Pancreas (tissue), 10 donors: ENCODE measurements around the gene ERC1. TPM values are rescaled to one million over a fixed set of nuclear protein-coding genes. Genes with fewer than 3 reads are reported as not detected.

ENCODE experiments used
- ATAC-seq, 4 donors: fragments of 200-7000 bp; cut with Tn5 transposase; one replicate each; pipeline versions ENCODE4 v1.8.0 to v1.9.1; 2020; ENCODE audit warnings: mild to moderate bottlenecking in 4 of 4, moderate library complexity in 4 of 4
- DNase-seq, 6 donors: peaks; one replicate each; pipeline ENCODE4 v3.0.0-alpha.2; 2020
- FAIRE-seq: peaks from 2 replicates; lab custom pipeline; 2012; peaks lifted over from hg19 to GRCh38; lab: Jason Lieb, UNC
- H3K27ac ChIP-seq, 4 donors: fragments of 200-600 bp; sonication (generic); 1 replicate in 3 of 4; 2 replicates in 1 of 4; pipeline versions ENCODE4 v1.5.0 to v1.8.0; 2020
- H3K27me3 ChIP-seq, 4 donors: fragments of 200-600 bp; one replicate each; pipeline ENCODE4 v1.8.0; 2021
- H3K36me3 ChIP-seq, 3 donors: fragments of 200-600 bp; sonication (generic) in 1 of 3; one replicate each; pipeline versions ENCODE4 v1.5.0 to v1.8.0; 2020 to 2021
- H3K4me1 ChIP-seq, 3 donors: fragments of 200-600 bp; one replicate each; pipeline ENCODE4 v1.8.0; 2021
- H3K4me3 ChIP-seq, 4 donors: fragments of 200-600 bp; sonication (generic) in 2 of 4; one replicate each; pipeline versions ENCODE4 v1.5.0 to v1.8.0; 2020 to 2021
- H3K9me3 ChIP-seq, 4 donors: fragments of 200-600 bp; one replicate each; pipeline ENCODE4 v1.8.0; 2021
- WGBS, 2 donors: extraction: QIAGEN DNeasy Blood & Tissue Kit; methylation state at CpG; one replicate each; pipeline ENCODE4 v1.1.7; 2013; 5-methylcytosine and 5-hydroxymethylcytosine counted together
- intact Hi-C, 3 donors: fragments of 100-400 bp; cut with DNase I; formaldehyde crosslinking; loops; one replicate each; pipeline versions ENCODE4 v1.11.1 to v1.14.2; 2022
- polyA plus RNA-seq, 2 donors: library from polyadenylated mRNA; stranded (reverse); fragments of 200-250 nt; gene quantifications; one replicate each; pipeline ENCODE4 v1.2.3, GENCODE V29; 2013
- total RNA-seq, 6 donors: library from RNA; stranded (reverse); fragmentation: NEBNext Ultra II Directional in 4 of 6; extraction: Animal tissue kit (Norgen Biotek cat#: 25700) in 4 of 6; gene quantifications; one replicate each; pipeline versions ENCODE4 v1.2.1 to v1.2.4, GENCODE V29; 2021 to 2023
- TF ChIP-seq, protein P1 (sequence below), 4 donors: fragments of 200-600 bp; sonication (generic) in 3 of 4; IDR thresholded peaks; one replicate each; pipeline versions ENCODE4 v1.5.0 to v1.8.0; 2021; ENCODE audit warnings: antibody characterized with exemption in 4 of 4
- donor health status: healthy with polysubstance abuse.
- donor health status: DM: no; HTN: no; CAD: no; lungs with moderate emphysema.
- donor health status: DM: no; HTN: no; CAD: no.
- donor health status: control.
- donor health status: control.
- donor health status: Bipolar disorder and iron deficiency.
- donor health status: DM: yes; HTN: yes; CAD: no.
- donor health status: DM: no; HTN: no; CAD: no.
- donor health status: DM: no; HTN: no; CAD: no.
- donor health status: DM: yes; HTN: yes; CAD: no.

The ERC1 gene
- total and polyA plus RNA-seq, 8 donors = 4.1 to 41.4 (median 20.5) TPM

DNA sequence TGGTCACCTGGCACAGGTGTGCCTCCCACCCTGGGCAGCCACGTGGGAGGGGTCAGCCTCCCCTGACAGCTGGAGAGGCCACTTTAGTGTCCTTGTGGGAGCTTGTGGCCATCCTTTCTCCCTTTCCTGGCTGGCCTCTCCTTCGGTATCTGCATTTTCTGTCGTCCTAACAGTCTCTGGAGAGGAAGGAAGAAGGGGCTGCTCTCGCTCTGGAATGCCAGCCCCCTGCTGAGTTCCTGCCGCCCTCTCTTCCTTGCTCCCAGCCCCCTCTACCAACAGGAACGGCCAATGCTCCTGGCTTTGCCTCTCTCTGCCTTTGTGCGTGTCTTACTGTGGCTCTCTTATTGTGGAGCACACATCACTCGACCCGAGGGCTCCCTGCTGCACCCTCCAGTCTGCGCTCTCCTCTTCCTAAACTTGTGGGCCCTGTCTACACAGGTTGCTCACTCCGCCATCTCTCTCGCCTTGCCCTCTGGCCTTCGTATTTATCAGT, 532.6 kb downstream of the ERC1 start:
- Histone ChIP-seq H3K9me3 (no peaks in the 10 kb centered on the region), H3K4me1 (no peaks in the 10 kb centered on the region), H3K27me3 (no peaks in the 10 kb centered on the region), H3K36me3 (no peaks in the 10 kb centered on the region), H3K27ac (no peak overlapping the region), H3K4me3 (no peak overlapping the region)
- FAIRE-seq (no peak), DNase-seq (no peak), ATAC-seq (no peak)
- intact Hi-C loops = no loop called here
- 56 to 61% methylated on average over 13 of the region's 13 CpGs for WGBS, 2 donors
- TF ChIP-seq, protein P1, sequence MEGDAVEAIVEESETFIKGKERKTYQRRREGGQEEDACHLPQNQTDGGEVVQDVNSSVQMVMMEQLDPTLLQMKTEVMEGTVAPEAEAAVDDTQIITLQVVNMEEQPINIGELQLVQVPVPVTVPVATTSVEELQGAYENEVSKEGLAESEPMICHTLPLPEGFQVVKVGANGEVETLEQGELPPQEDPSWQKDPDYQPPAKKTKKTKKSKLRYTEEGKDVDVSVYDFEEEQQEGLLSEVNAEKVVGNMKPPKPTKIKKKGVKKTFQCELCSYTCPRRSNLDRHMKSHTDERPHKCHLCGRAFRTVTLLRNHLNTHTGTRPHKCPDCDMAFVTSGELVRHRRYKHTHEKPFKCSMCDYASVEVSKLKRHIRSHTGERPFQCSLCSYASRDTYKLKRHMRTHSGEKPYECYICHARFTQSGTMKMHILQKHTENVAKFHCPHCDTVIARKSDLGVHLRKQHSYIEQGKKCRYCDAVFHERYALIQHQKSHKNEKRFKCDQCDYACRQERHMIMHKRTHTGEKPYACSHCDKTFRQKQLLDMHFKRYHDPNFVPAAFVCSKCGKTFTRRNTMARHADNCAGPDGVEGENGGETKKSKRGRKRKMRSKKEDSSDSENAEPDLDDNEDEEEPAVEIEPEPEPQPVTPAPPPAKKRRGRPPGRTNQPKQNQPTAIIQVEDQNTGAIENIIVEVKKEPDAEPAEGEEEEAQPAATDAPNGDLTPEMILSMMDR (IDR thresholded peaks at IDR 0.05) = no peak

- Histone ChIP-seq H3K4me1 (no peaks in the 10 kb centered on the region), H3K4me3 (no peak overlapping the region), H3K27me3 (no peaks in the 10 kb centered on the region), H3K27ac (no peak overlapping the region), H3K36me3 (no peaks in the 10 kb centered on the region), H3K9me3 (no peaks in the 10 kb centered on the region)
- intact Hi-C loops = no loop called here
- DNase-seq = no peak
- ATAC-seq = no peak
- no peak for FAIRE-seq
- TF ChIP-seq, protein P1 (IDR thresholded peaks at IDR 0.05) = no peak
- 72 to 79% methylated on average over 10 of the region's 10 CpGs for WGBS, 2 donors
Observed at GRCh38 chr12:1525858-1526257, 534.8 kb downstream of the ERC1 start.

GRCh38 chr12:1527789-1528188, 536.8 kb downstream of the ERC1 start:
- peaks cover 0 to 3% (median 0%) of the 10 kb centered on the region in 4 donors for H3K27me3 ChIP-seq
- TF ChIP-seq, protein P1 (IDR thresholded peaks at IDR 0.05) = no peak
- no peak overlapping the region for H3K4me3 ChIP-seq
- intact Hi-C loops = no loop called here
- FAIRE-seq (no peak), DNase-seq (no peak), ATAC-seq (no peak)
- 64 to 67% methylated on average over 4 of the region's 4 CpGs for WGBS, 2 donors
- H3K4me1 ChIP-seq = peaks cover 0 to 3% (median 2%) of the 10 kb centered on the region in 3 donors
- H3K27ac ChIP-seq = no peak overlapping the region
- no peaks in the 10 kb centered on the region for H3K36me3 ChIP-seq
- no peaks in the 10 kb centered on the region for H3K9me3 ChIP-seq

DNA sequence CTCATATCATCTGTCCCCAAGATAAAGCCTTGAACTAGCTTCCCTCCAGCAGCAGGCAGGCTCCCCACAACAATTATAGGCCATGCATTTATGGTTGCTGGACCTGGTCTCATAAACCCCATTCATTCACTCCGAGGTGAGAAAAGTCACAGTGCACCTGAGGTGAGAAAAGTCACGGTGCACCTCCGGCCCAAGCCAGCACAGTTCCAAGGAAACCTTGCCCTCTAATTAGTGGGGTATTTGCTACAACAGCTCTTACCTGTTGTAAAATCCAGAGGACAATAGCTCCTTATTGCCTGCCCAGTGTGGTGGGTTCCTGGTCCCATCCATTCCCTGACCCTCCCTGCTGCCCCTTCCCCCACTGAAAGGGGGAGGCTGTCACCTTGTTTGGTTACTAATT, 537.8 kb downstream of the ERC1 start:
- FAIRE-seq = no peak
- Histone ChIP-seq H3K27me3 (peaks cover 0 to 3% (median 0%) of the 10 kb centered on the region in 4 donors), H3K36me3 (no peaks in the 10 kb centered on the region), H3K27ac (no peak overlapping the region), H3K9me3 (no peaks in the 10 kb centered on the region), H3K4me3 (no peak overlapping the region), H3K4me1 (peaks cover 0 to 3% (median 2%) of the 10 kb centered on the region in 3 donors)
- no peak for ATAC-seq
- no peak for DNase-seq
- 92 to 94% methylated on average over 3 of the region's 3 CpGs for WGBS, 2 donors
- TF ChIP-seq, protein P1 (IDR thresholded peaks at IDR 0.05) = no peak
- intact Hi-C loops = no loop called here

GRCh38 chr12:1529228-1529861, 538.3 kb downstream of the ERC1 start:
- FAIRE-seq (no peak), DNase-seq (no peak), ATAC-seq (no peak)
- Histone ChIP-seq H3K27ac (no peak overlapping the region), H3K9me3 (no peaks in the 10 kb centered on the region), H3K4me1 (peaks cover 0 to 3% (median 2%) of the 10 kb centered on the region in 3 donors), H3K4me3 (peak overlapping the region in 1 of 4 donors; percentile 46), H3K27me3 (peaks cover 0 to 3% (median 0%) of the 10 kb centered on the region in 4 donors), H3K36me3 (no peaks in the 10 kb centered on the region)
- TF ChIP-seq, protein P1 (IDR thresholded peaks at IDR 0.05) = no peak
- WGBS, 2 donors = 83 to 84% methylated on average over 11 of the region's 11 CpGs
- intact Hi-C loops = no loop called here
